Transverse colon (tissue), 4 donors: ENCODE results near the gene WDR27. TPM values are rescaled to one million over a fixed set of nuclear protein-coding genes. Genes with fewer than 3 reads are reported as not detected.

Experiments used
- DNase-seq: peaks from one replicate; pipeline ENCODE4 v3.0.0-alpha.2; 2019
- H3K27ac ChIP-seq, 4 donors: fragments of 200-600 bp; sonication (generic); 2 replicates each; pipeline ENCODE4 v1.5.1; 2016 to 2018; ENCODE audit warnings: inconsistent platforms in 4 of 4
- H3K27me3 ChIP-seq: fragments of 200-600 bp; sonication (generic); 2 replicates; pipeline ENCODE4 v1.5.1; 2017; ENCODE audit warnings: inconsistent platforms
- H3K36me3 ChIP-seq, 4 donors: fragments of 200-600 bp; sonication (generic); 2 replicates each; pipeline ENCODE4 v1.5.1; 2017 to 2019; ENCODE audit warnings: inconsistent platforms in 4 of 4
- H3K4me1 ChIP-seq, 4 donors: fragments of 200-600 bp; sonication (generic); 2 replicates each; pipeline ENCODE4 v1.5.1; 2017 to 2020; ENCODE audit warnings: inconsistent platforms in 4 of 4
- H3K4me3 ChIP-seq, 4 donors: fragments of 200-600 bp; sonication (generic); 1 replicate in 1 of 4; 2 replicates in 3 of 4; pipeline versions ENCODE4 v1.5.1 to v1.6.1; 2017 to 2019; ENCODE audit warnings: inconsistent platforms in 4 of 4
- H3K9me3 ChIP-seq, 2 donors: fragments of 200-600 bp; sonication (generic); 2 replicates each; pipeline ENCODE4 v1.5.1; 2017 to 2019; ENCODE audit warnings: inconsistent platforms in 2 of 2
- EP300 ChIP-seq: sonication (generic); formaldehyde crosslinking; IDR thresholded peaks from one replicate; pipeline ENCODE4 v1.6.1; 2017; ENCODE audit warnings: antibody characterized with exemption, low read depth
- POLR2A ChIP-seq: fragments of 450-650 bp; IDR thresholded peaks from one replicate; pipeline ENCODE4 v1.6.1; 2016; ENCODE audit warnings: antibody characterized with exemption, mild to moderate bottlenecking, moderate library complexity
- POLR2AphosphoS5 ChIP-seq, 3 donors: sonication (generic); formaldehyde crosslinking; IDR thresholded peaks; one replicate each; pipeline ENCODE4 v1.6.1; 2016; ENCODE audit warnings: antibody characterized with exemption in 3 of 3
- WGBS, 2 donors: methylation state at CpG; one replicate each; pipeline ENCODE4 v1.1.5; 2018; ENCODE audit warnings: low coverage in 1 of 2; 5-methylcytosine and 5-hydroxymethylcytosine counted together
- in situ Hi-C, 4 donors: fragments of 200-750 bp; cut with MboI; loops; one replicate each; pipeline versions ENCODE4 v1.15.0 to v1.15.1; 2017; ENCODE audit warnings: low sequenced_read_pairs in 3 of 4, low pct_ligation_motif_present in 1 of 4, low pct_unique_long_range_greater_than_20kb in 1 of 4
- intact Hi-C: fragments of 100-400 bp; cut with DNase I; formaldehyde crosslinking; loops from one replicate; pipeline ENCODE4 v1.15.1; 2023; ENCODE audit warnings: low total_unique reads
- total RNA-seq, 4 donors: library from RNA; depleted of rRNA; stranded (reverse); fragments of >200 nt; gene quantifications; one replicate each; pipeline ENCODE4 v1.1.0, GENCODE V29; 2016
- TF ChIP-seq, protein P1 (sequence below), 5 experiments: fragments of 200-600 bp in 3 of 5; fragments of 450-650 bp in 2 of 5; sonication (generic) in 3 of 5; IDR thresholded peaks; 1 replicate in 2 of 5; 2 replicates in 3 of 5; pipeline ENCODE4 v1.5.1; 2016 to 2017; ENCODE audit warnings: antibody characterized with exemption in 5 of 5, inconsistent platforms in 3 of 5, mild to moderate bottlenecking in 2 of 5, moderate library complexity in 1 of 5

The WDR27 gene
- total RNA-seq, 4 donors from 2014 or later, result 44.9 to 75.0 (median 57.0) TPM

DNA sequence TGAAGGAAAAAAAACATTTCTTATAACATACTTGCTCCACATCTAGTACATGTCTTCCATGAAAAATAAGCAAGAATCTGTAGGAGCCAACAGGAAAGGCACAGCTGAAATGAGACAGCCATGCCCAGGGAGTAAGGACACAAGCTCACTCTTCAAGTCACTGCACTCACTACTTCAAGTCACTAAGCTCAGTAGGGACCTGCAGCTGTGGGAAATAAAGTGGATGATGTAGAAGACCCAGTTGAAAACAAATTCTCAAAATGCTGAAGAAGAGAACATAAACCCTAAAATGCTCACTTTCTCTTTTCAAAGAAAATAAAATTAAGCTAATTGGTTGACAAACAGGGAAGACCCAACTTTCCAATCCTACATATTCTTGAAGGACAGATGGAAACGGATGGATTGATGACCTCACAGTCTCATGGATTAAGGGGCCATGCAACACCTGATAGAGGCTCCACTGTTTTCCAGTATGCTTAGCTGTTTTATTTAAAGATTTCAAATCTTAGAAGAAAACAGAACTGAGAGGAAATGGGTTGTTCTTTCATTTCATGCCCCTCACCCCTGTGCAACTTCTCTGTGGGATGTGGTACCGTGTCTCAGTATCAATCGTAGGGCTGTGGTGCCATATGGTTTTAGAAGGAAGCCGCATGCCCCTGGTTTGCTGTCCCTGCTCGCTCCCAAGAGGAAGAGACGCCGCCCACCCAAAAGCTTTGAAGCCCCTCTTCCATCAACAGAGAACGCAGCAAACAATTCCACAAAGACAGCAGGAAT is 133.3 kb downstream of the WDR27 start:
- Histone ChIP-seq H3K4me3 (no peak overlapping the region), H3K27me3 (no peaks in the 10 kb centered on the region), H3K27ac (no peak overlapping the region), H3K4me1 (no peaks in the 10 kb centered on the region), H3K9me3 (no peaks in the 10 kb centered on the region), H3K36me3 (no peaks in the 10 kb centered on the region)
- in situ Hi-C loops, result no loop called here
- 77 to 89% methylated on average over 1 to 8 of the region's 8 CpGs for WGBS, 2 donors
- intact Hi-C loops, result no loop called here
- TF ChIP-seq POLR2A (no peak), EP300 (no peak), POLR2AphosphoS5 (IDR thresholded peaks at IDR 0.05) (no peak)
- TF ChIP-seq, protein P1, sequence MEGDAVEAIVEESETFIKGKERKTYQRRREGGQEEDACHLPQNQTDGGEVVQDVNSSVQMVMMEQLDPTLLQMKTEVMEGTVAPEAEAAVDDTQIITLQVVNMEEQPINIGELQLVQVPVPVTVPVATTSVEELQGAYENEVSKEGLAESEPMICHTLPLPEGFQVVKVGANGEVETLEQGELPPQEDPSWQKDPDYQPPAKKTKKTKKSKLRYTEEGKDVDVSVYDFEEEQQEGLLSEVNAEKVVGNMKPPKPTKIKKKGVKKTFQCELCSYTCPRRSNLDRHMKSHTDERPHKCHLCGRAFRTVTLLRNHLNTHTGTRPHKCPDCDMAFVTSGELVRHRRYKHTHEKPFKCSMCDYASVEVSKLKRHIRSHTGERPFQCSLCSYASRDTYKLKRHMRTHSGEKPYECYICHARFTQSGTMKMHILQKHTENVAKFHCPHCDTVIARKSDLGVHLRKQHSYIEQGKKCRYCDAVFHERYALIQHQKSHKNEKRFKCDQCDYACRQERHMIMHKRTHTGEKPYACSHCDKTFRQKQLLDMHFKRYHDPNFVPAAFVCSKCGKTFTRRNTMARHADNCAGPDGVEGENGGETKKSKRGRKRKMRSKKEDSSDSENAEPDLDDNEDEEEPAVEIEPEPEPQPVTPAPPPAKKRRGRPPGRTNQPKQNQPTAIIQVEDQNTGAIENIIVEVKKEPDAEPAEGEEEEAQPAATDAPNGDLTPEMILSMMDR (IDR thresholded peaks at IDR 0.05), result no peak
- no peak for DNase-seq

DNA sequence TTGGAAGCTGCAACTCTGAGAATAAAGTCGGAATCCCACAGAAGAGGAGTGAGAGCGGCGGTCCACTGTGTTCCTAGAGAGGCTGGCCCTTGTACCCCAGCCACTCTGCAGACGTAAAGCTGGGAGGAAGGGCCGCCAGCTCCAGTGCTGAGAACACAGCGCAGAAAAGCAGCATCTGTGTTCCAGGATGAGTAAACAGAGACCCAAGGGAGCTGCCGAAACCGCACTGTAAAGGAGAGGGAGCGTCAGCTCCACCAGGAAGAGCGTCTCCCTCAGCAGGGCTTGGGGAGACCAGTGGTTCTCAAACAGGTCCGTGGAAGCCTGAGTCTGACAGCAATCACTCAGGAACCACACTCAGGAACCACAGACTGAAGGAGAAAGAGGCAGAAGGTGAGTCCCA is 134.0 kb downstream of the WDR27 start:
- in situ Hi-C loops, result no loop called here
- TF ChIP-seq POLR2AphosphoS5 (IDR thresholded peaks at IDR 0.05) (no peak), EP300 (no peak), POLR2A (no peak)
- TF ChIP-seq, protein P1 (IDR thresholded peaks at IDR 0.05), result no peak
- H3K36me3 ChIP-seq, result no peaks in the 10 kb centered on the region
- DNase-seq, result no peak
- H3K9me3 ChIP-seq, result no peaks in the 10 kb centered on the region
- H3K4me1 ChIP-seq, result no peaks in the 10 kb centered on the region
- H3K27me3 ChIP-seq, result no peaks in the 10 kb centered on the region
- no peak overlapping the region for H3K4me3 ChIP-seq
- intact Hi-C loops, result no loop called here
- 81 to 97% methylated on average over 6 to 11 of the region's 11 CpGs for WGBS, 2 donors
- H3K27ac ChIP-seq, result no peak overlapping the region

DNA sequence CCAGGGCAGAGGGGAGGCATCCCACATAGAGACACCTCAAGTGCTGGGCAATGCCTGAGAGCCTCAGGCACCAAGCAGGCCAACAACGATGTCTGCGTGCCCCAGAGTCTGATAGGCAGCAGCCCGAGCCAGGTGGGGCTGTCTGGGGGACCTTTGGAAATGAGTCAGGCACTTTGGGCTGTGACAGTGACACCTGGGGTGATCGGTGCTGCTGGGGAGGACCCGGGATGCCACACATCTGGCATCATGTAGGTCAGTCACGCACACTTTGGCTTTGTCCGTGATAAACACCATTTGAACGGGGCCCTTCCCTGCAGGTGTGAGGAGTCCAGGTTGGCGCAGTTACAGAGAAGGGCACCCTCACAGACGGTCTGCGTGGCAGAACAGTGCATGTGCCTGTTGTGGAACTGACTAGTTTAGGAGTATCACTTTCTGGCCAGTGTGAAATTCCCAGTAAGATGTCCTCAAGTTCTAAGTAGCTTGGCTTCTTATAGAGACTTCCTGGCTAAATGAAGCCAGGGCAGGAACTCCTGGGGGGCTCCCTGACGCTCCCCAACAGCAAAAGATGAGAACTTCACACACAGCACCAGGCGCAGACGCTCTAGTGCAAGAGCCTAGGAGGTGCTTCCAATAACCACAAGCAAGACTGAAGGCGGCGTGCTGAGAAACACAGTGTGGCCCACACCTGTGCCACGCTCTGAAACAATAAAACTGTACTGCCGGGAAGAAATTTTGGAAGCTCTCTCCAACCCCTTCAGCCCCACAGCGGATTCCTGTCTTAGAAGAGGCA is 134.7 kb downstream of the WDR27 start:
- 57 to 92% methylated on average over 2 to 19 of the region's 19 CpGs for WGBS, 2 donors
- H3K4me1 ChIP-seq, result no peaks in the 10 kb centered on the region
- no peak for DNase-seq
- no peak overlapping the region for H3K27ac ChIP-seq
- H3K27me3 ChIP-seq, result no peaks in the 10 kb centered on the region
- H3K9me3 ChIP-seq, result no peaks in the 10 kb centered on the region
- intact Hi-C loops, result no loop called here
- in situ Hi-C loops, result no loop called here
- H3K4me3 ChIP-seq, result no peak overlapping the region
- TF ChIP-seq POLR2AphosphoS5 (IDR thresholded peaks at IDR 0.05), result no peak
- TF ChIP-seq POLR2A, result no peak
- TF ChIP-seq, protein P1 (IDR thresholded peaks at IDR 0.05), result no peak
- no peak for TF ChIP-seq EP300
- H3K36me3 ChIP-seq, result no peaks in the 10 kb centered on the region

DNA sequence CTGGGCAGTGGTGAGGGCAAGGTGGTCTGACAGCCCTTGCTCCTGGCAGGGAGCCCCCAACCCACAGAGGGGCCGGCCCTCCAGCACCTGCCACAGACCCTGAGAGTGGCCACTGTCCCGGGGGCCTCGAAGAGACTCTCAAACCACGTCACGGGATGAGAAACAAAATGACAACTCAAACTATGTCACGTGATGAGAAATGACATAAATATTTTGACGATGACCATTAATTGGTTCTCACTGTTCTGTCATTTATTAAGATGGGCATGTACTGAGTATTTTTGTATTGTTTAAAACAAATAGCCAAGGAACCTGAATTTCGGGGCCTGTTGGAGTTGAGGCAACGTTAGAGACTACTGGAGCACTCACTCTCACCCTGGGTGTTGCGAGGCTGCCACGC is 135.5 kb downstream of the WDR27 start:
- TF ChIP-seq, protein P1 (IDR thresholded peaks at IDR 0.05), result no peak
- TF ChIP-seq POLR2AphosphoS5 (IDR thresholded peaks at IDR 0.05), result no peak
- no peak for TF ChIP-seq POLR2A
- no peak for TF ChIP-seq EP300
- no peak overlapping the region for H3K27ac ChIP-seq
- H3K9me3 ChIP-seq, result no peaks in the 10 kb centered on the region
- no peaks in the 10 kb centered on the region for H3K36me3 ChIP-seq
- no peaks in the 10 kb centered on the region for H3K4me1 ChIP-seq
- DNase-seq, result no peak
- no peak overlapping the region for H3K4me3 ChIP-seq
- in situ Hi-C loops, result no loop called here
- intact Hi-C loops, result no loop called here
- WGBS, 2 donors, result 78 to 95% methylated on average over 6 to 11 of the region's 11 CpGs
- H3K27me3 ChIP-seq, result no peaks in the 10 kb centered on the region
